Measurements from ENCODE around the gene EFHC1.

EFHC1 gene

DNA sequence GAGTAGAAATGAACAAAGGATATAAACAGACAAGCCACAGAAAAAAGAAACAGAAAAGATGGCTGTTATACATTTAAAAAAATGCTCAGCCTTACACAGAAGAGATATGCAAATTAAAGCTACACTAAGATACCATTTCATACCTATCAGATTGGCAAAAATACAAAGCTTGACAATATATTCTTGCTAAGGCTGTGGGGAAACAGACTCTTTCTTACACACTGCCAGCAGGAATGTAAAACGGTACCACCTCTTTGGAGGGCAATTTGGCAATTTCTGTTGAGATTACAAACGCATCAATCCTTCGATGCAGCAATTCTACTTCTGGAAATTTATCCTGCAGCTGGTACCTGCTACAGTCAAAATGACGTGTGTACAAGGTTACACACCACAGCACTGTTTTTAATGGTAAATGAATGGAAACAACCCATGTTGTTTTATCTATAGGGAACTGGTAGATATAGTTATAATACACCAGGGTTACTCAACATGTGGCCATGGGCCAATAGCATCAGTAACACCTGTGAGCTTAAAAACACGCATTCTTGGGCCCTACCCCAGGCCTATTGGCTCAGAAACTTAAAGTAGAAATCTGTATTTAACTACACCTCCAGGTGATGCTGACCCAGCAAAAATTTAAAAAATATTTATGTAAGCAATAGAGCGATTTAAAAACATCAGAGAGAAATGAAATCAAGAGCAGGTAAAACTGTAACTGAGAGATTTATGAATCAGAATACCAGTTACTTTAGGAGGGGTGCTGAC, 103.4 kb downstream of the EFHC1 start:
- Histone ChIP-seq H3K4me1 (ENCODE audit: control insufficient read depth in 1 of 2, insufficient read depth in 2 of 2, low read length in 2 of 2) (peaks cover 2 to 9% of the 10 kb centered on the region in 2 donors), H3K27me3 (ENCODE audit: low read depth, low read length) (no peaks in the 10 kb centered on the region), H3K27ac (ENCODE audit: low read length) (no peak overlapping the region), H3K9me3 (ENCODE audit: control insufficient read depth in 1 of 2, low read length in 2 of 2) (no peaks in the 10 kb centered on the region), H3K4me3 (ENCODE audit: low read depth in 1 of 2, low read length in 2 of 2) (no peak overlapping the region), H3K36me3 (ENCODE audit: control insufficient read depth in 1 of 2, insufficient read depth in 2 of 2, low read length in 2 of 2) (peaks cover 0 to 4% of the 10 kb centered on the region in 2 donors)

DNA sequence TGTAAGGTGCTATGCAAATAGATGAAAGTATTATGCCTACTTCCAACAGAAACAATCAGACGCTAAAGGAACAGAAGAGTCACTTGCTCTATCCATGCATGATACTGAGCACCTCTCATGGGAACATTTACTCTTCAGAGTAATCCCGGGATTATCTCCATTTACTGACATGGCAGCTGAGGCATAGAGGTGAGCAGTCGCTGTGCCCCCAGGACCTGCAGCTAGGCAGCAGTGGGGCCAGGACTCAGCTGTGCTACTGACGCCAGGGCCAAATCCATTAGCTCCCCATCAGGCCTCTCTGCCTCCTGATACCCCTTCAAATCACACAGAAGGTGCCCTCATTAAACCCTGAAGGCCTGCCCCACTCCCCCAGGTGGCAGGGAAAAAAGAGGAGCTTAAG, 104.8 kb downstream of the EFHC1 start:
- Histone ChIP-seq H3K27me3 (ENCODE audit: low read depth, low read length) (no peaks in the 10 kb centered on the region), H3K4me3 (ENCODE audit: low read depth in 1 of 2, low read length in 2 of 2) (no peak overlapping the region), H3K27ac (ENCODE audit: low read length) (no peak overlapping the region), H3K36me3 (ENCODE audit: control insufficient read depth in 1 of 2, insufficient read depth in 2 of 2, low read length in 2 of 2) (peaks cover 7% of the 10 kb centered on the region in 2 donors), H3K4me1 (ENCODE audit: control insufficient read depth in 1 of 2, insufficient read depth in 2 of 2, low read length in 2 of 2) (peaks cover 0 to 8% of the 10 kb centered on the region in 2 donors), H3K9me3 (ENCODE audit: control insufficient read depth in 1 of 2, low read length in 2 of 2) (no peaks in the 10 kb centered on the region)

DNA sequence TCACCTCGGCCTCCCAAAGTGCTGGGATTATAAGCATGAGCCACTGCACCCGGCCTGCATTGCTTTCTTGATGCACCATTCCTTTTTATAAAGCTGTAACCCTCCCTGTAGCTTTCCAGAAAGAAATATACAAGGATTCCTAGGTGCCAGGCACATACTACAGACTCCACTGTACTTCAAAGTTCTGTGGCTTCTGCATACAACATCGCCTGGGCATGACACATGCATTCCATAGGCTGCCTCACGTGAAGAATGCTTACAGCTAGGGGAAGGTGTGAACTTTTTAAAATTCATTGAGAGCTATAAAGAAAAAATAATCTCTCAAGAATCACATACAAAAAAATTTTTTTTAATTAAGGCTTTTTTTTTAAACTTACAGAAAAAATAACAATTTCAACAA, 106.5 kb downstream of the EFHC1 start:
- no peaks in the 10 kb centered on the region for H3K9me3 ChIP-seq (ENCODE audit: control insufficient read depth in 1 of 2, low read length in 2 of 2)
- peaks cover 0 to 8% of the 10 kb centered on the region in 2 donors for H3K4me1 ChIP-seq (ENCODE audit: control insufficient read depth in 1 of 2, insufficient read depth in 2 of 2, low read length in 2 of 2)
- no peaks in the 10 kb centered on the region for H3K27me3 ChIP-seq (ENCODE audit: low read depth, low read length)
- no peak overlapping the region for H3K27ac ChIP-seq (ENCODE audit: low read length)
- H3K36me3 ChIP-seq (ENCODE audit: control insufficient read depth in 1 of 2, insufficient read depth in 2 of 2, low read length in 2 of 2), result peaks cover 7% of the 10 kb centered on the region in 2 donors
- H3K4me3 ChIP-seq (ENCODE audit: low read depth in 1 of 2, low read length in 2 of 2), result no peak overlapping the region

DNA sequence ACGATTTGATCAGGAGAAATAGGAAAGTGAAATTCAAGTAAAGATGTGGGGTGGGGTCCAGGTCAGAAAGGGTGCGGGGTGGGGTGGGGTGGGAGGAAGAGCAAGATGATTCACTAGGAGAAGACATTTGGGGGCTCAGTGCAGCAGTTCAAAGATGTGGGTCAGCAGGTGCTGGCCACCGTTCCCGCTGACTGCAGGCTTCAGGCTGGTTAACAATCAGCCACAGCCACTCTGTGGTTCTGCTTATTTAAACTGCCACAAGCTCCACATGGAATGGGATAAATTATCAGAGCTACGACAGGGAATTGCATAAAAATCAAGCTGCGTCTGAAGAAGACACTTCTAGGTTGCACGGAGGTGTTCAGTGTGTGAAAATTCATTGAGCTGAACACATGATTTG, 107.3 kb downstream of the EFHC1 start:
- Histone ChIP-seq H3K36me3 (ENCODE audit: control insufficient read depth in 1 of 2, insufficient read depth in 2 of 2, low read length in 2 of 2) (peaks cover 7% of the 10 kb centered on the region in 2 donors), H3K4me3 (ENCODE audit: low read depth in 1 of 2, low read length in 2 of 2) (no peak overlapping the region), H3K27ac (ENCODE audit: low read length) (no peak overlapping the region), H3K9me3 (ENCODE audit: control insufficient read depth in 1 of 2, low read length in 2 of 2) (no peaks in the 10 kb centered on the region), H3K4me1 (ENCODE audit: control insufficient read depth in 1 of 2, insufficient read depth in 2 of 2, low read length in 2 of 2) (no peaks in the 10 kb centered on the region), H3K27me3 (ENCODE audit: low read depth, low read length) (no peaks in the 10 kb centered on the region)

DNA sequence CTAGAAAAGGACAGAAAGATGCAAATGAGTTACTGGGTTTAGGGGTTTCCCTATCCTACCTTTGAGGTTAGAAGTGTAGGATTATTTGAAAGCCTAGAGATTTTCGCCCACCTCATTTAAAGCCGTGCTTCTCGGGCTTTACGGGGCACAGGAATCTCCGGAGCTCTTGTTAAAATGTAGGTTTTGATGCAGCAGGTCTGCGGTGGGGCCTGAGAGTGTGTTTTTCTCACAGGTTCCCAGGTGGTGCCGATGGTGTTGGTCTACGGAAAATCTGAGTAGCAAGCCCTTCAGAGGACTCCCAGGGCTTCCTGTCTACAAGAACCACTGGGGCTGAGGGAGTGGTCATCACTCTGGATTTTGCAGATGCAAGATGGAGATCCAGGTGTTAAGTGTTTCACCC, 109.2 kb downstream of the EFHC1 start:
- Histone ChIP-seq H3K36me3 (ENCODE audit: control insufficient read depth in 1 of 2, insufficient read depth in 2 of 2, low read length in 2 of 2) (peaks cover 7% of the 10 kb centered on the region in 2 donors), H3K4me3 (ENCODE audit: low read depth in 1 of 2, low read length in 2 of 2) (no peak overlapping the region), H3K4me1 (ENCODE audit: control insufficient read depth in 1 of 2, insufficient read depth in 2 of 2, low read length in 2 of 2) (no peaks in the 10 kb centered on the region), H3K27ac (ENCODE audit: low read length) (no peak overlapping the region), H3K27me3 (ENCODE audit: low read depth, low read length) (no peaks in the 10 kb centered on the region), H3K9me3 (ENCODE audit: control insufficient read depth in 1 of 2, low read length in 2 of 2) (no peaks in the 10 kb centered on the region)

DNA sequence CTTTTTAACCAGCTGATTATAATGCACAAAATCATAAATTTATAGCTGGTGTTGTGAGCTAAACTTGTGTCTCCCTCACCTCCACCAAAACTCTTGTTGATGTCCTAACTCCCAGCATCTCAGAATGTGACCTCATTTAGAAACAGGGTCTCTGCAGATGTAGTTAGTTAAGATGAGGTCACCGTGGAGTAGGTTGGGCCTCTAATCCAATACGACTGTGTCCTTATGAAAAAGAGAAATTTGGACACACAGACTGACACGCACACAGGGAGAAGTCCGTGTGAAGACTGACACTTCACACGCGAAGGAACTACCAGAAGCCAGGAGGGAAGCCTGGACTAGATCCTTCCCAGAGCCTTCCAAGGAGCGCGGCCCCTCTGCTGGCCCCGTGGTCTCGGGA, 110.2 kb downstream of the EFHC1 start:
- Histone ChIP-seq H3K9me3 (ENCODE audit: control insufficient read depth in 1 of 2, low read length in 2 of 2) (no peaks in the 10 kb centered on the region), H3K27me3 (ENCODE audit: low read depth, low read length) (no peaks in the 10 kb centered on the region), H3K27ac (ENCODE audit: low read length) (no peak overlapping the region), H3K4me1 (ENCODE audit: control insufficient read depth in 1 of 2, insufficient read depth in 2 of 2, low read length in 2 of 2) (no peaks in the 10 kb centered on the region), H3K4me3 (ENCODE audit: low read depth in 1 of 2, low read length in 2 of 2) (no peak overlapping the region), H3K36me3 (ENCODE audit: control insufficient read depth in 1 of 2, insufficient read depth in 2 of 2, low read length in 2 of 2) (peaks cover 12 to 13% of the 10 kb centered on the region in 2 donors)

DNA sequence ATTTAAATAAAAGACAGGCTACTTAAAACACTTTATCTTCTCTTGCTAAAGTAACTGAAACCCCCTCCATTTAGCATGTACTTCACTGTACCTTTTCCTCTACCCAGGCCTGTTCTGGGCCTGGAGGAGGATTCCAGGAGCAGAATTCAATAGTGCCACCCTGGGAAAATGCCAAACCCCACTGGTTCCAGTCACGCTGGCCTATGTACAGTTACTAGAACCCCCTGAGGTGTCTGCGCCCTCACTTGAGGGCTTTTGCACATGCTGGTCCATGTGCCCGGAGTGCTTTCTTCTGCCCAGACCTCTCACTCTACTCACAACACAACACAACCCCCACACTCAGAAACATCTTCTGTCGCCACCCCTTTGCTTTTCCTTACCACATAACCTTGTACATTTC, 111.3 kb downstream of the EFHC1 start:
- Histone ChIP-seq H3K9me3 (ENCODE audit: control insufficient read depth in 1 of 2, low read length in 2 of 2) (no peaks in the 10 kb centered on the region), H3K27me3 (ENCODE audit: low read depth, low read length) (no peaks in the 10 kb centered on the region), H3K36me3 (ENCODE audit: control insufficient read depth in 1 of 2, insufficient read depth in 2 of 2, low read length in 2 of 2) (peaks cover 13 to 18% of the 10 kb centered on the region in 2 donors), H3K4me3 (ENCODE audit: low read depth in 1 of 2, low read length in 2 of 2) (no peak overlapping the region), H3K4me1 (ENCODE audit: control insufficient read depth in 1 of 2, insufficient read depth in 2 of 2, low read length in 2 of 2) (peaks cover 0 to 2% of the 10 kb centered on the region in 2 donors), H3K27ac (ENCODE audit: low read length) (no peak overlapping the region)

DNA sequence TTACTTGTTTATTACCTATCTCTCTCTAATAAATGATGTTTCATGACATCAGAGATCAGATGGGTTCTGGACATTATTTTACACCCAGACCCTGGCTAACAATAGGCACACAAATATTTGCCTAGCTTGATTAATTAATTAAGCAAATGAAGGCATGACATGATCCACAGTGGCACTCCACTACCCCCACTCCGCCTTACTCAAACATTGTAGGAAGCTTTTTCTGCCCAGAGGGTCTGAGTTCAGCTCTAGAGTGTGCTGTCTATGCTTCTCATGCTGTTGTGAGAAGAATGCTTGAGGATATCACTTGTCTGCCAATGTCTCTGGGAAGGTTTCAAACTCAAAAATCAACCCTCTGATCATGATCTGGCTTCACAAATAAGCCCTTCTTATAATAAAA, 111.7 kb downstream of the EFHC1 start:
- no peak overlapping the region for H3K27ac ChIP-seq (ENCODE audit: low read length)
- H3K27me3 ChIP-seq (ENCODE audit: low read depth, low read length), result no peaks in the 10 kb centered on the region

DNA sequence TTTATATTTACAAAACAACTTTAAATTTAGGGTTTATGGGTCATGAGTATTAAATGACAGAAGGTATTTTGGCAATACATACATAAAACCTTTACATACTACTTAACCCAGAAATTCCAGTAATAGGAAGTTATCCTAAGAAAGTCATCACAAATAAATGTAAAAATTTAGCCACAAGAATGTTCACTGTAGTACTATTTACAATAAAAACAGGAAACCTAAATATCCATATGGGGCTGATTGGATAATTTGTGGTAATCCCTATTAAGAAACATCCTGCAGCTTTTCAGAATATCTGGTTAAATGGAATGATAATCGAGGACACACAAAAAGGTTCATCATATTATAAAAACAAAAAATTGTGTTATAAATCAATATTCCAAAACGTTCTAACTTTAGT, 112.3 kb downstream of the EFHC1 start:
- Histone ChIP-seq H3K36me3 (ENCODE audit: control insufficient read depth in 1 of 2, insufficient read depth in 2 of 2, low read length in 2 of 2) (peaks cover 13 to 18% of the 10 kb centered on the region in 2 donors), H3K27ac (ENCODE audit: low read length) (no peak overlapping the region), H3K4me1 (ENCODE audit: control insufficient read depth in 1 of 2, insufficient read depth in 2 of 2, low read length in 2 of 2) (peaks cover 0 to 10% of the 10 kb centered on the region in 2 donors), H3K4me3 (ENCODE audit: low read depth in 1 of 2, low read length in 2 of 2) (no peak overlapping the region), H3K9me3 (ENCODE audit: control insufficient read depth in 1 of 2, low read length in 2 of 2) (no peaks in the 10 kb centered on the region), H3K27me3 (ENCODE audit: low read depth, low read length) (no peaks in the 10 kb centered on the region)

More for the DNA sequence above, 111.7 kb downstream of the EFHC1 start:
- H3K4me3 ChIP-seq (ENCODE audit: low read depth in 1 of 2, low read length in 2 of 2), result no peak overlapping the region
- no peaks in the 10 kb centered on the region for H3K9me3 ChIP-seq (ENCODE audit: control insufficient read depth in 1 of 2, low read length in 2 of 2)
- H3K4me1 ChIP-seq (ENCODE audit: control insufficient read depth in 1 of 2, insufficient read depth in 2 of 2, low read length in 2 of 2), result peaks cover 0 to 7% of the 10 kb centered on the region in 2 donors
- peaks cover 13 to 18% of the 10 kb centered on the region in 2 donors for H3K36me3 ChIP-seq (ENCODE audit: control insufficient read depth in 1 of 2, insufficient read depth in 2 of 2, low read length in 2 of 2)

DNA sequence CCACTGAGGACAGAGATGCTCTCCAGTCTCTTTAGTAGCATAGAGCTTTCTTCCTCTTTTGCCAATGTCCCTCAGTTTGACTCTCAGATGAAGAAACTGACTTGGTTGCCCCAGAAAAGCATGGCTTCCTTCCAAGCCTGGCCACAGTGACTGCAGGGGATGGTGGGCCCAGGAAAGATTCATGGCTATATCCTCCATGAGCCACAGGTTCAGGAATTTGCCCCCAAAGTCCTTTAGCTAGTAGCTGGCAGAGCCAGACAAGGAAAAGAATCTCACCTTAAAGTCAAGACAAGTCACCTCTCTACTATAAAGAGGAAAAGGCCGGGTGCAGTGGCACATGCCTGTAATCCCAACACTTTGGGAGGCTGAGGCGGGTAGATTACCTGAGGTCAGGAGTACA, 113.3 kb downstream of the EFHC1 start:
- H3K4me1 ChIP-seq (ENCODE audit: control insufficient read depth in 1 of 2, insufficient read depth in 2 of 2, low read length in 2 of 2), result peaks cover 0 to 21% of the 10 kb centered on the region in 2 donors
- H3K4me3 ChIP-seq (ENCODE audit: low read depth in 1 of 2, low read length in 2 of 2), result no peak overlapping the region
- peaks cover 10 to 18% of the 10 kb centered on the region in 2 donors for H3K36me3 ChIP-seq (ENCODE audit: control insufficient read depth in 1 of 2, insufficient read depth in 2 of 2, low read length in 2 of 2)
- no peak overlapping the region for H3K27ac ChIP-seq (ENCODE audit: low read length)
- H3K9me3 ChIP-seq (ENCODE audit: control insufficient read depth in 1 of 2, low read length in 2 of 2), result no peaks in the 10 kb centered on the region
- no peaks in the 10 kb centered on the region for H3K27me3 ChIP-seq (ENCODE audit: low read depth, low read length)

DNA sequence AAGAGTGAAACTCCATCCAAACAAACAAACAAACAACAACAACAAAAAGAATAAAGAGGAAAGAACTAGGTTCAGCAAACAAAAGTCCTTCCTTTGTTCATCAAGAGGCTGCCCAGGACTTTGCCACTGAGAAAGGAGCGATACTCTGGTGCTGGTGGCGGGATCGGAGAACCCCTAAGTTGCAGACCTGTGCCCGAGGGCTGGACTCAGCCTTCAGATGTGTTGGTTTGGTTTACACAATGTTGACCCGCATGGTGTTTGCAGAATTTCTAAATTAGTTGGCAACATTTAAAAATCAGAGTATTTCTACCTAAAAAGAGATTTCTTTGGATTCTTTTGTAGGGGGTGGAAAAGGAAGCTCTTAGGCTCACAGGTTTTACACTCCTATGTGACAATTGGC, 114.2 kb downstream of the EFHC1 start:
- no peaks in the 10 kb centered on the region for H3K9me3 ChIP-seq (ENCODE audit: control insufficient read depth in 1 of 2, low read length in 2 of 2)
- H3K27me3 ChIP-seq (ENCODE audit: low read depth, low read length), result no peaks in the 10 kb centered on the region
- H3K36me3 ChIP-seq (ENCODE audit: control insufficient read depth in 1 of 2, insufficient read depth in 2 of 2, low read length in 2 of 2), result peaks cover 7 to 15% of the 10 kb centered on the region in 2 donors
- peaks cover 2 to 21% of the 10 kb centered on the region in 2 donors for H3K4me1 ChIP-seq (ENCODE audit: control insufficient read depth in 1 of 2, insufficient read depth in 2 of 2, low read length in 2 of 2)
- H3K4me3 ChIP-seq (ENCODE audit: low read depth in 1 of 2, low read length in 2 of 2), result no peak overlapping the region
- H3K27ac ChIP-seq (ENCODE audit: low read length), result no peak overlapping the region

DNA sequence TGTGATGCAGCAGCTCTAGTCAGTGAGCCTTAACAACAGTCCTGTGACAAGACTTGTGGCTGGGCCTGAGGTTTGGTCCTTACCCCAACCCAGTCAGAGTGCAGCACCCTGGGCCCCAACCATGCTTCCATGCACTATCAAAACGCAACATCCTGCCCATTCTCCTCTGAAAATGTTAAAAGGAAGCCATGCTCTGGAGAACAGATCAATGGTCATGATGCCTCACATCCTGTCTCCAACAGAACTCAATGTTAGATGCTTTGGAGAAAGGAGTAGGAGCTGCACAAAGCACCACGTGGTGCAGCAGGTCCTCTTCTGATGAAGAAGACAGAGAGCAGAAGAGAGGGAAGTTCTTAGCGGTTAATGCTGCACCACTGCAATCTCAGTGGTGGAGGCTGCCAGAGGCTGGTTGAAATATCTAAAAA, 114.8 kb downstream of the EFHC1 start:
- no peak overlapping the region for H3K4me3 ChIP-seq (ENCODE audit: low read depth in 1 of 2, low read length in 2 of 2)
- H3K9me3 ChIP-seq (ENCODE audit: control insufficient read depth in 1 of 2, low read length in 2 of 2), result no peaks in the 10 kb centered on the region
- H3K27me3 ChIP-seq (ENCODE audit: low read depth, low read length), result no peaks in the 10 kb centered on the region
- H3K4me1 ChIP-seq (ENCODE audit: control insufficient read depth in 1 of 2, insufficient read depth in 2 of 2, low read length in 2 of 2), result peaks cover 4 to 27% of the 10 kb centered on the region in 2 donors
- H3K36me3 ChIP-seq (ENCODE audit: control insufficient read depth in 1 of 2, insufficient read depth in 2 of 2, low read length in 2 of 2), result peaks cover 7 to 11% of the 10 kb centered on the region in 2 donors
- no peak overlapping the region for H3K27ac ChIP-seq (ENCODE audit: low read length)

Measured in muscle layer of duodenum (tissue), 2 donors.